Activated naive CD4-positive, alpha-beta T cell treated with anti-CD3 and anti-CD28 coated beads, Interleukin-2, amount 50 U/mL, for 24 hours (primary cell): ENCODE results near the gene AMPH.
A peak's percentile ranks its signal among the peaks of the same experiment; 100 is the strongest.

Experiments
- H3K27ac Mint-ChIP-seq: one replicate; pipeline ENCODE4 v1.8.0; 2021; ENCODE audit warnings: mild to moderate bottlenecking, mixed read lengths
- H3K27me3 Mint-ChIP-seq: one replicate; pipeline ENCODE4 v1.8.0; 2021; ENCODE audit warnings: mixed read lengths
- H3K36me3 Mint-ChIP-seq: one replicate; pipeline ENCODE4 v1.8.0; 2021; ENCODE audit warnings: mixed read lengths
- H3K4me1 Mint-ChIP-seq: one replicate; pipeline ENCODE4 v1.8.0; 2021; ENCODE audit warnings: mixed read lengths
- H3K4me3 Mint-ChIP-seq: one replicate; pipeline ENCODE4 v1.8.0; 2021; ENCODE audit warnings: mild to moderate bottlenecking, mixed read lengths
- H3K9me3 Mint-ChIP-seq: one replicate; pipeline ENCODE4 v1.8.0; 2021; ENCODE audit warnings: mixed read lengths

The AMPH gene

DNA sequence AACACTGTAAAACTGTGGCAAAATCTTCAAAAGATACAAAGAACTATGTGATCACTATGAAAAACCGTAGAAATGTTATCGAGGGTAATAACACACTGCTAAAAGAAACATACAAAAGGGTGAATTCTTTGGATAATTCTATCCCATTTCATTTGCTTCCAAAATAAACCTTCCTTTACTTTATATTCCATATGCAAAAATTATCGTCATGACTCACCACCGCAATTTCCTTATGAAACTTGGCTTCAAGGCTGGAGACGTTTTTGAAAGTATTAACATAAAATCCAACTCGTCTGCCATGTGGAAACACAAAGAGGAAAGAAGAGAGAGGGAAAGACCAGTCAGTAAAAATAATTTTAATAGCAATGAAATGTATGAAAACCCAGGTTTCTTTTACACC, 165.2 kb downstream of the AMPH start:
- H3K4me3 Mint-ChIP-seq = no peak overlapping the region
- no peaks in the 10 kb centered on the region for H3K36me3 Mint-ChIP-seq
- H3K4me1 Mint-ChIP-seq = peaks cover 20% of the 10 kb centered on the region
- no peak overlapping the region for H3K27ac Mint-ChIP-seq
- H3K27me3 Mint-ChIP-seq = no peaks in the 10 kb centered on the region
- H3K9me3 Mint-ChIP-seq = no peaks in the 10 kb centered on the region

- peaks cover 20% of the 10 kb centered on the region for H3K4me1 Mint-ChIP-seq
- H3K4me3 Mint-ChIP-seq = peak overlapping the region; percentile 37
- peaks cover 2% of the 10 kb centered on the region for H3K36me3 Mint-ChIP-seq
- peak overlapping the region; percentile 82 for H3K27ac Mint-ChIP-seq
- no peaks in the 10 kb centered on the region for H3K9me3 Mint-ChIP-seq
- no peaks in the 10 kb centered on the region for H3K27me3 Mint-ChIP-seq
Measured at GRCh38 chr7:38463277-38464225, 167.6 kb downstream of the AMPH start.

DNA sequence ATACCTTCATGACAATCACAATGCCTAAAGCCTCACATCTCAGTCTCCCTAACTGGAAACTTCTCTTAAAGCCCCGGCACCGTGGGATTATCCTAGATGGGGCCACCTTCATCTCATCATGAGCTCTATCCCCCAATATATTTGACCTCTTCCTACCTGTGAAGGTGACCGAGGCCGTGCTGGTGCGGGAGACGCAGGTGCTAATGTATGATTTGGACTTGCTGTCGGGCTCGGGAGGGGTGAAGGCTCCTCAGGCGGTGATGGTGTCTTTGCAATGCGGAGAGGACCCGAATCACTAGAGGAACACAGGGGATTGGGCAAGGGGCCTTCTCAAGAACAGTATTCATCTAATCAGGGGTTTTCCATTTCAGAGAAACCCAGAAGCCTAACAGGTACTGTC, 168.4 kb downstream of the AMPH start:
- peaks cover 20% of the 10 kb centered on the region for H3K4me1 Mint-ChIP-seq
- no peak overlapping the region for H3K4me3 Mint-ChIP-seq
- H3K27me3 Mint-ChIP-seq = no peaks in the 10 kb centered on the region
- peaks cover 2% of the 10 kb centered on the region for H3K36me3 Mint-ChIP-seq
- H3K27ac Mint-ChIP-seq = peak overlapping the region; percentile 41
- H3K9me3 Mint-ChIP-seq = no peaks in the 10 kb centered on the region

DNA sequence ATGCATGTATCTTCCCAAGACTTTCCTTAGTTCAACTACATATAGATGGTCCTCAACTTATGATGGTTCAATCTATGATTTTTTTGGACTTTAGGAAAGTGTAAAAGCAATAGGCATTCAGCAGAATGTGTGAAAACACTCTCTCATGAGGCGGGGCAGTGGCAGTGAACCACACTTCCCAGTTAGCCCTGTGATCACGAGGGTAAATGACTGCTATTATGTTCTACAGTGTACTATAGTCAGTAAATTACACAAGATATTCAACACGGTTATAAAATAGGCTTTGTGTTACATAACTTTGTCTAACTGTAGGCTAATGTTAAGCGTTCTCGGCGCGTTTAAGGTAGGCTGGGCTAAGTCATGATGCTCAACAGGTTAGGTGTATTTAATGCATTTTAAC, 169.3 kb downstream of the AMPH start:
- H3K36me3 Mint-ChIP-seq = peaks cover 3% of the 10 kb centered on the region
- H3K27ac Mint-ChIP-seq = no peak overlapping the region
- no peaks in the 10 kb centered on the region for H3K27me3 Mint-ChIP-seq
- no peaks in the 10 kb centered on the region for H3K9me3 Mint-ChIP-seq
- no peak overlapping the region for H3K4me3 Mint-ChIP-seq
- H3K4me1 Mint-ChIP-seq = peaks cover 20% of the 10 kb centered on the region

GRCh38 chr7:38453826-38454225, 177.3 kb downstream of the AMPH start:
- no peak overlapping the region for H3K27ac Mint-ChIP-seq
- H3K4me3 Mint-ChIP-seq = no peak overlapping the region
- peaks cover 5% of the 10 kb centered on the region for H3K36me3 Mint-ChIP-seq
- H3K9me3 Mint-ChIP-seq = no peaks in the 10 kb centered on the region
- no peaks in the 10 kb centered on the region for H3K4me1 Mint-ChIP-seq
- no peaks in the 10 kb centered on the region for H3K27me3 Mint-ChIP-seq

DNA sequence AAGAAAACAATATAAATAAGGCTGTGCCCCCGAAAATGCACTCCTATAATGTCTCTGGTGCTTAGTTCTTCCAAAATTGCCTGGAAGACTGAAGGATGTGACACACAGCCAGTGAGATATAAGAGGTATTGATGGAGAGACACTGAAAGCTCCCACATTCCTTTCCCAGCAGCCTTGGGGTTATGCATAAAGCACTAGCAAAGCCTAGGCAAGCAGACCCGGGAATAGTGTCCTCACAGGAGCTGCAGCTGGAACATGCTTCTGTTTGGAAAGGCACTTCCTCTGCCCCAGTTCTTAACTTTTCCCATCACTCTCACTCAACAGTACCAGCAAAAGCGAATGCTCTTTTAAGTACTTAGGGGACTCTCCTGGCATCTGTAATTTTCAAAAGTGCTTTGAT, 178.0 kb downstream of the AMPH start:
- Mint-ChIP-seq H3K4me1 (no peaks in the 10 kb centered on the region), H3K27ac (no peak overlapping the region), H3K9me3 (no peaks in the 10 kb centered on the region), H3K4me3 (no peak overlapping the region), H3K36me3 (peaks cover 5% of the 10 kb centered on the region), H3K27me3 (no peaks in the 10 kb centered on the region)

DNA sequence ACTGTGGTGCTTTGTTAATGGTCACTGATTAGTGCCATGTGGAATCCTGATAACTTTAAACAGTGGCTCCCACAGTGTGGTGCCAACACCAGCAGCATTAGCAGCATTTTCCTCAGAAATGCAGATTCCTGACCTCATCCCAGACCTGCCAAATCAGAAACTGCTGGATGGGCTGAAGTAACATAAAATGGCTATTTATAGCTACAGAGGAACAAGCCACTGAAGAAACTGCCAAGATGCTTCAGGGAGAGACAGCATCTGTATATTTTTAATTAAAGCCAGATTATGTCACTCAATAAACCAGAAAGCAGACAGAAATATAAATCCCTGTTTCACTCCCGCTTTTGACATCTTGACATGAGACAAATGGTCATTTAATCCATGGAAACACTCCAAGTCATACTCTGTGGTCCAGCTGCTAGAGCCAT, 178.5 kb downstream of the AMPH start:
- H3K4me3 Mint-ChIP-seq = no peak overlapping the region
- H3K9me3 Mint-ChIP-seq = no peaks in the 10 kb centered on the region
- H3K27me3 Mint-ChIP-seq = no peaks in the 10 kb centered on the region
- peaks cover 5% of the 10 kb centered on the region for H3K36me3 Mint-ChIP-seq
- no peaks in the 10 kb centered on the region for H3K4me1 Mint-ChIP-seq
- no peak overlapping the region for H3K27ac Mint-ChIP-seq

DNA sequence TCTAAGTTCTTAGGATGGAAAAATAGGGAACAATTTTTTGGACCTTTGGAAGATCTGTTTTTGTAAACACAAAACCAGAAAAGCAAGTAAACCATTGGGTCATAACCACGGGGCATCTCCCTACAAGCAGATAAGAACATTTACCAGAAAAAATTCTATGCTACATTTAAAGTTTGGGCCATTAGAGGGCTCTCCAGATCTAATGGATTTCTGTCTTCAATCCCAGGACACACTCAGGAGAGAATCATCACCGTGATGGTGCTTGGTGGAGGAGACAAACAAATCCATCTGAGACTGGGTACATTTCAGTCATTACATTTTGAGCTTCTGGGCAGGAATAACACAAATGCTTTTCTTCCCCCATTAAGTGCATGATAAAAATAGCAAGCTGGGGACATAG, 179.3 kb downstream of the AMPH start:
- H3K27ac Mint-ChIP-seq = no peak overlapping the region
- peaks cover 3% of the 10 kb centered on the region for H3K36me3 Mint-ChIP-seq
- no peaks in the 10 kb centered on the region for H3K27me3 Mint-ChIP-seq
- H3K9me3 Mint-ChIP-seq = no peaks in the 10 kb centered on the region
- H3K4me3 Mint-ChIP-seq = no peak overlapping the region
- no peaks in the 10 kb centered on the region for H3K4me1 Mint-ChIP-seq

GRCh38 chr7:38448584-38449234, 182.5 kb downstream of the AMPH start:
- Mint-ChIP-seq H3K27ac (peak overlapping the region; percentile 27), H3K4me3 (no peak overlapping the region), H3K4me1 (no peaks in the 10 kb centered on the region), H3K27me3 (no peaks in the 10 kb centered on the region), H3K9me3 (peaks cover 5% of the 10 kb centered on the region), H3K36me3 (no peaks in the 10 kb centered on the region)

- no peaks in the 10 kb centered on the region for H3K27me3 Mint-ChIP-seq
- peaks cover 5% of the 10 kb centered on the region for H3K9me3 Mint-ChIP-seq
- H3K4me3 Mint-ChIP-seq = no peak overlapping the region
- H3K36me3 Mint-ChIP-seq = no peaks in the 10 kb centered on the region
- no peaks in the 10 kb centered on the region for H3K4me1 Mint-ChIP-seq
- no peak overlapping the region for H3K27ac Mint-ChIP-seq
Measured at GRCh38 chr7:38448054-38448453, 183.1 kb downstream of the AMPH start.

DNA sequence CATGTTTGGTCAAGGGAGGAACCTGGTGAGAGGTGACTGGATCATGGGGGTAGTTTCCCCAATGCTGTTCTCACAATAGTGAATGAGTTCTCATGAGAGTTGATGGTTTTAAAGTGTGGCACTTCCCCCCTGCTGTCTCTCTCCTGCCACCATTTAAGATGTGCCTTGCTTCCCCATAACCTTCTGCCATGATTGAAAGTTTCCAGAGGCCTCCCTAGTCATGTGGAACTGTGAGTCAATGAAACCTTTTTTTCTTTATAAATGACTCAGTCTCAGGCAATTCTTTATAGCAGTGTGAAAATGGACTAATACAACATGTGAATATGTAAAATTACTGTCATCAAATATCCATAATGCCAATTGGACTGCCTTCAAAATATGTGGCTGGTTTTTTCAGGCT, 192.2 kb downstream of the AMPH start:
- H3K9me3 Mint-ChIP-seq = no peaks in the 10 kb centered on the region
- no peak overlapping the region for H3K4me3 Mint-ChIP-seq
- H3K4me1 Mint-ChIP-seq = peaks cover 14% of the 10 kb centered on the region
- H3K27ac Mint-ChIP-seq = peak overlapping the region; percentile 59
- no peaks in the 10 kb centered on the region for H3K27me3 Mint-ChIP-seq
- no peaks in the 10 kb centered on the region for H3K36me3 Mint-ChIP-seq

- Mint-ChIP-seq H3K27me3 (no peaks in the 10 kb centered on the region), H3K27ac (no peak overlapping the region), H3K4me1 (peaks cover 25% of the 10 kb centered on the region), H3K4me3 (no peak overlapping the region), H3K36me3 (peaks cover 2% of the 10 kb centered on the region), H3K9me3 (no peaks in the 10 kb centered on the region)
Measured at GRCh38 chr7:38432671-38433070, 198.5 kb downstream of the AMPH start.

GRCh38 chr7:38432080-38432479, 199.1 kb downstream of the AMPH start:
- Mint-ChIP-seq H3K27ac (no peak overlapping the region), H3K27me3 (no peaks in the 10 kb centered on the region), H3K36me3 (peaks cover 2% of the 10 kb centered on the region), H3K4me3 (no peak overlapping the region), H3K9me3 (no peaks in the 10 kb centered on the region), H3K4me1 (peaks cover 31% of the 10 kb centered on the region)

DNA sequence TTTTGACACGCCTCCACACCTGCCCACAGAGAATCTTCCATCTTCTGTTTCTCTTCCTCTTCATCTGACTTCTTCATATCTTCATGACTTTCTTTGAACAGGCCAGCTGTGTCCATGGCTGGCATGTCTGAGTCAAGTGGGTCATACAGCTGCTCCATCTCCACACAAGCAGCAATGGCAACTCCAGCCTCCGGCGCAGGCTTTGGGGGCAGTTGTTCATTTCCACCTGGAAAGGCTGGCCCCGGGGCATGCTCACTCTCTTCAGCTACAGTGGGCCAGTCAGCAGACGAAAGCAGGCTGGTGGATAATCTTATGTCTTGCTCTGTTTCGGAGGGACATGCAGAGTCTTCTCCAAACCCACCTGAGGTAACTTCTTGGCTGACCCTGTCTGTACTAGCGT, 202.1 kb downstream of the AMPH start:
- Mint-ChIP-seq H3K27ac (no peak overlapping the region), H3K36me3 (peaks cover 2% of the 10 kb centered on the region), H3K27me3 (no peaks in the 10 kb centered on the region), H3K9me3 (no peaks in the 10 kb centered on the region), H3K4me3 (no peak overlapping the region), H3K4me1 (peaks cover 57% of the 10 kb centered on the region)

DNA sequence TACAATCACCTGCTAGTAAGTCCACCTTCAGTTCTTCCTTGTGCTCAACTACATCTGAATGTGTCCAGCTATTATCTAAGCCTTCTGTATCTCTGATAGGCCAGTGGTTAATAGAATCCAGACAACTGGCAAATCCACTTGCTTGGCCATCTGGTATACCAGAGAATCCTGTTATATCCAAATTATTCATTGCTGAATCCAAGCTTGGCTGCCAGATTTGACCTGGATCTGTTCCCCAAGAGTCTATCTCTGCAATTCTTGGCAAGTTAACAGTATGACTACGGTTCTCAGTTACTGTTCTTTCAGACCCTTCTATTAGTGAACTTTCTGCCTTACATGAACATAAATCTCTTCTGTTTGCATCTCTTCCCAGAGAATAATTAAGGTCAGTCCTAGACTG, 203.1 kb downstream of the AMPH start:
- peaks cover 4% of the 10 kb centered on the region for H3K36me3 Mint-ChIP-seq
- no peak overlapping the region for H3K4me3 Mint-ChIP-seq
- H3K4me1 Mint-ChIP-seq = peaks cover 61% of the 10 kb centered on the region
- no peaks in the 10 kb centered on the region for H3K9me3 Mint-ChIP-seq
- H3K27me3 Mint-ChIP-seq = no peaks in the 10 kb centered on the region
- no peak overlapping the region for H3K27ac Mint-ChIP-seq

GRCh38 chr7:38427279-38427955, 203.8 kb downstream of the AMPH start:
- Mint-ChIP-seq H3K36me3 (peaks cover 4% of the 10 kb centered on the region), H3K27ac (peak overlapping the region; percentile 42), H3K4me3 (peak overlapping the region; percentile 23), H3K27me3 (no peaks in the 10 kb centered on the region), H3K9me3 (no peaks in the 10 kb centered on the region), H3K4me1 (peaks cover 58% of the 10 kb centered on the region)
